Suprapubic skin (tissue), 3 donors: Measurements from ENCODE around the gene C16orf89.
"Not testable (repeated sequence)": the region's sequence is repeated elsewhere in the genome, so short reads cannot be mapped to it uniquely, and the experiment has no call there.

Experiments
- CTCF ChIP-seq, 2 donors: fragments of 200-600 bp in 1 of 2; fragments of 450-650 bp in 1 of 2; sonication (generic) in 1 of 2; IDR thresholded peaks; one replicate each; pipeline ENCODE4 v1.5.1; 2016 to 2019; ENCODE audit warnings: antibody characterized with exemption in 2 of 2, mild to moderate bottlenecking in 1 of 2, moderate library complexity in 1 of 2
- POLR2AphosphoS5 ChIP-seq, 3 donors: sonication (generic); formaldehyde crosslinking; IDR thresholded peaks; one replicate each; pipeline ENCODE4 v1.6.1; 2017; ENCODE audit warnings: antibody characterized with exemption in 3 of 3

- TF ChIP-seq CTCF, POLR2AphosphoS5 (IDR thresholded peaks at IDR 0.05): not testable (repeated sequence)
Measured at GRCh38 chr16:5110933-5111332, 45.2 kb upstream of the C16orf89 start.
